WTC11 (cell line): ENCODE measurements around the gene CLSTN2. TPM values are rescaled to one million over a fixed set of nuclear protein-coding genes. Genes with fewer than 3 reads are reported as not detected.

ENCODE experiments used
- ATAC-seq: fragments of 200-7000 bp; cut with Tn5 transposase; 2 replicates; pipeline ENCODE4 v1.10.0; 2021; ENCODE audit warnings: mild to moderate bottlenecking, moderate library complexity
- CTCF ChIA-PET: fragments of 300-600 bp; sonication (Branson Sonifier 250); formaldehyde crosslinking; loops from one replicate; lab custom pipeline; 2021; ENCODE audit warnings: antibody characterized with exemption; lab: Charles Lee
- POLR2A ChIA-PET: fragments of 350-600 bp; sonication (Branson Sonifier 250); formaldehyde crosslinking; loops from one replicate; lab custom pipeline; 2021; ENCODE audit warnings: antibody characterized with exemption; lab: Charles Lee
- DNase-seq: peaks from one replicate; pipeline ENCODE4 v3.0.0; 2021; ENCODE audit warnings: low spot score
- H3K27ac Mint-ChIP-seq: 2 replicates; pipeline ENCODE4 v1.8.0; 2021; ENCODE audit warnings: mixed read lengths
- H3K27me3 Mint-ChIP-seq: 2 replicates; pipeline ENCODE4 v1.8.0; 2021; ENCODE audit warnings: low read depth, mild to moderate bottlenecking, moderate library complexity, mixed read lengths
- H3K36me3 Mint-ChIP-seq: 2 replicates; pipeline ENCODE4 v1.8.0; 2021; ENCODE audit warnings: mixed read lengths
- H3K4me1 Mint-ChIP-seq: 2 replicates; pipeline ENCODE4 v1.8.0; 2022; ENCODE audit warnings: mixed read lengths
- H3K4me3 Mint-ChIP-seq: 2 replicates; pipeline ENCODE4 v1.8.0; 2021; ENCODE audit warnings: mild to moderate bottlenecking, moderate library complexity, mixed read lengths
- H3K9me3 Mint-ChIP-seq: 2 replicates; pipeline ENCODE4 v1.8.0; 2021; ENCODE audit warnings: mixed read lengths
- AFF4 ChIP-seq: sonication (generic); formaldehyde crosslinking; IDR thresholded peaks from 2 replicates; pipeline ENCODE4 v1.8.1; 2023; ENCODE audit warnings: mild to moderate bottlenecking, missing genetic modification reagents, borderline replicate concordance
- ATF6 ChIP-seq: sonication (generic); formaldehyde crosslinking; IDR thresholded peaks from 2 replicates; pipeline ENCODE4 v1.8.1; 2023; ENCODE audit warnings: mild to moderate bottlenecking, missing genetic modification reagents
- CREM ChIP-seq: sonication (generic); formaldehyde crosslinking; IDR thresholded peaks from 2 replicates; pipeline ENCODE4 v1.8.1; 2022; ENCODE audit warnings: mild to moderate bottlenecking, missing genetic modification reagents, moderate library complexity
- FOXJ3 ChIP-seq: sonication (generic); formaldehyde crosslinking; IDR thresholded peaks from 2 replicates; pipeline ENCODE4 v1.9.0; 2021; ENCODE audit warnings: missing genetic modification reagents, mild to moderate bottlenecking, borderline replicate concordance
- HMGA2 ChIP-seq: fragments of 250-450 bp; sonication (Bioruptor Pico); IDR thresholded peaks from 2 replicates; pipeline ENCODE4 v1.4.0; 2021; ENCODE audit warnings: mild to moderate bottlenecking, moderate library complexity
- IRF2 ChIP-seq: sonication (generic); formaldehyde crosslinking; IDR thresholded peaks from 2 replicates; pipeline ENCODE4 v1.8.0; 2022; ENCODE audit warnings: low read depth, missing genetic modification reagents, borderline replicate concordance
- JUN ChIP-seq: sonication (generic); formaldehyde crosslinking; IDR thresholded peaks from 2 replicates; pipeline ENCODE4 v1.8.0; 2023; ENCODE audit warnings: mild to moderate bottlenecking, missing genetic modification reagents
- MLX ChIP-seq: sonication (generic); formaldehyde crosslinking; IDR thresholded peaks from 2 replicates; pipeline ENCODE4 v1.8.1; 2023; ENCODE audit warnings: mild to moderate bottlenecking, missing genetic modification reagents, moderate library complexity
- MYBL2 ChIP-seq: sonication (generic); formaldehyde crosslinking; IDR thresholded peaks from 2 replicates; pipeline ENCODE4 v1.8.1; 2023; ENCODE audit warnings: mild to moderate bottlenecking, moderate library complexity, missing genetic modification reagents
- NFYB ChIP-seq: sonication (generic); formaldehyde crosslinking; conservative IDR thresholded peaks from 2 replicates; pipeline ENCODE4 v1.8.0; 2022; ENCODE audit warnings: low read depth, missing genetic modification reagents
- PRDM15 ChIP-seq: sonication (generic); formaldehyde crosslinking; IDR thresholded peaks from 2 replicates; pipeline ENCODE4 v1.8.0; 2022; ENCODE audit warnings: missing genetic modification reagents
- TCF7 ChIP-seq: sonication (generic); formaldehyde crosslinking; IDR thresholded peaks from 2 replicates; pipeline ENCODE4 v1.8.0; 2022; ENCODE audit warnings: mild to moderate bottlenecking, low read depth, missing genetic modification reagents, moderate library complexity
- ZBTB21 ChIP-seq: sonication (generic); formaldehyde crosslinking; IDR thresholded peaks from 2 replicates; pipeline ENCODE4 v1.8.1; 2023; ENCODE audit warnings: mild to moderate bottlenecking, missing genetic modification reagents, borderline replicate concordance
- ZBTB43 ChIP-seq: sonication (generic); formaldehyde crosslinking; IDR thresholded peaks from 2 replicates; pipeline ENCODE4 v1.8.1; 2023; ENCODE audit warnings: mild to moderate bottlenecking, missing genetic modification reagents
- ZNF425 ChIP-seq: fragments of 250-450 bp; sonication (Bioruptor Pico); conservative IDR thresholded peaks from 2 replicates; pipeline ENCODE4 v1.9.0; 2021; ENCODE audit warnings: mild to moderate bottlenecking
- total RNA-seq: library from RNA; stranded (reverse); gene quantifications from 3 replicates; pipeline ENCODE4 v1.2.3, GENCODE V29; 2021

The CLSTN2 gene
- total RNA-seq, 1 experiment from 2014 or later: 0.35 TPM

- TF ChIP-seq ATF6 (CRISPR knock-in tag) (no peak), IRF2 (no peak), NFYB (CRISPR knock-in tag) (no peak), TCF7 (CRISPR knock-in tag) (no peak), HMGA2 (CRISPR knock-in tag) (no peak), ZNF425 (CRISPR knock-in tag) (no peak), ZBTB43 (CRISPR knock-in tag) (no peak)
Observed at GRCh38 chr3:140545197-140545596, 610.2 kb downstream of the CLSTN2 start (continued).

GRCh38 chr3:140545756-140546155 lies 610.8 kb downstream of the CLSTN2 start:
- ChIA-PET POLR2A (no interaction called here), CTCF (interaction anchor here (1.4 kb wide), 1 partner anchor 417 kb away, joined by 5 read pairs; no protein-coding TSS in a partner anchor)
- Mint-ChIP-seq H3K9me3 (no peaks in the 10 kb centered on the region), H3K36me3 (no peaks in the 10 kb centered on the region), H3K4me3 (no peak overlapping the region), H3K27ac (no peak overlapping the region), H3K27me3 (no peaks in the 10 kb centered on the region), H3K4me1 (peaks cover 8% of the 10 kb centered on the region; the same call in 1 of the 2 replicates)
- TF ChIP-seq AFF4 (CRISPR knock-in tag) (no peak), JUN (CRISPR knock-in tag) (no peak), MYBL2 (CRISPR knock-in tag) (no peak), ZBTB43 (CRISPR knock-in tag) (no peak)
- ATAC-seq (no peak), DNase-seq (no peak)

GRCh38 chr3:140546649-140547048 lies 611.7 kb downstream of the CLSTN2 start:
- ChIA-PET POLR2A (no interaction called here), CTCF (interaction anchor here (1.4 kb wide), 1 partner anchor 418 kb away, joined by 5 read pairs; no protein-coding TSS in a partner anchor)
- TF ChIP-seq HMGA2 (CRISPR knock-in tag) (no peak), CREM (no peak), FOXJ3 (CRISPR knock-in tag) (no peak), TCF7 (CRISPR knock-in tag) (no peak), PRDM15 (CRISPR knock-in tag) (no peak), ZBTB21 (no peak), MLX (CRISPR knock-in tag) (no peak)

More at GRCh38 chr3:140546649-140547048, 611.7 kb downstream of the CLSTN2 start:
- Mint-ChIP-seq H3K27me3 (no peaks in the 10 kb centered on the region), H3K4me1 (no peaks in the 10 kb centered on the region), H3K27ac (no peak overlapping the region), H3K4me3 (no peak overlapping the region), H3K9me3 (no peaks in the 10 kb centered on the region), H3K36me3 (no peaks in the 10 kb centered on the region)
- ATAC-seq (no peak; the same call in 1 of the 2 replicates), DNase-seq (no peak)
